NCI-H526 treated with DMSO at 0.1 percent for 48 hours (cell line): ENCODE measurements around the gene UPK3BL1.
"Not testable (repeated sequence)": the region's sequence is repeated elsewhere in the genome, so short reads cannot be mapped to it uniquely, and the experiment has no call there.

Experiments
- DNase-seq: peaks from one replicate; lab custom pipeline; 2025; lab: John Stamatoyannopoulos, UW

UPK3BL1 gene, protein sequence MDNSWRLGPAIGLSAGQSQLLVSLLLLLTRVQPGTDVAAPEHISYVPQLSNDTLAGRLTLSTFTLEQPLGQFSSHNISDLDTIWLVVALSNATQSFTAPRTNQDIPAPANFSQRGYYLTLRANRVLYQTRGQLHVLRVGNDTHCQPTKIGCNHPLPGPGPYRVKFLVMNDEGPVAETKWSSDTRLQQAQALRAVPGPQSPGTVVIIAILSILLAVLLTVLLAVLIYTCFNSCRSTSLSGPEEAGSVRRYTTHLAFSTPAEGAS

DNA sequence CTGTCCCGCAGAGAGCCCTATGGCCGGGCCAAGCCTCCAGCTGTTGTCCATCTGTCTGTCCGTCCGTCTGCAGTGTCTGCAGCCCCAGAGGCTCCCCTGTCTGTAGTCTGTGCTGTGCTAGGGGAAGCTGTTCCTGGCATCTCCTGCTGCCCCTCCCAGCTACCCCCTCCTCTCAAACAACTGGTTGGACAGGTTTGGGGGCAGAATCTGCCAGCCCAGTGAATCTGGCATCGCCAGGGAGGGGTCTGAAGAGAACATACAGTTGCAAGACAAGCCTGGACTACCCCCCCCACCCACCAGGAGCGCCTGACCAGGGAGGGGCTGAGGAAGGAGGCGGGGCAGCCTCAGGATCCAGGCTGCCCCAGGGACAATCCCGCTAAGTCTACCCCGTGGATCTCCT is at the start of gene UPK3BL1:
TSS of gene UPK3BL1 (minus strand) at position 101 of the 400 bp plus-strand sequence. CDS start at position 51, 50 bp downstream.
- not testable (repeated sequence) for DNase-seq

DNA sequence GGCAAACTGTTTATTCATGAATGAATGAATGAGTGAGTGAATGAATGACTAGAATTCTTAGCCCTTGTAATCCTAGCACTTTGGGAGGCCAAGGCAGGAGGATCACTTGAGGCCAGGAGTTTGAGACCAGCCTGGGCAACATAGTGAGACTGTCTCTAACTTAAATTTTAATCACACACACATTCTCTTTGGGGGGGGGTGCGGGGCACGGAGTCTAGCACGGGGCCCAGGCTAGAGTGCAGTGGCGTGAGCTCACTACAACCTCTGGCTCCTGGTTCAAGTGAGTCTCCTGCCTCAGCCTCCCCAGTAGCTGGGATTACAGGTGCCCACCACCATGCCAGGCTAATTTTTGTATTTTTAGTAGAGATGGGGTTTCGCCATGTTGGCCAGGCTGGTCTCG is 48.0 kb upstream of the UPK3BL1 start:
- DNase-seq = not testable (repeated sequence)

- not testable (repeated sequence) for DNase-seq
Observed at GRCh38 chr7:102689436-102690282, 47.1 kb upstream of the UPK3BL1 start.

- not testable (repeated sequence) for DNase-seq
Observed at GRCh38 chr7:102688299-102689036, 45.9 kb upstream of the UPK3BL1 start.

- not testable (repeated sequence) for DNase-seq
Observed at GRCh38 chr7:102682560-102682959, 40.0 kb upstream of the UPK3BL1 start.

DNA sequence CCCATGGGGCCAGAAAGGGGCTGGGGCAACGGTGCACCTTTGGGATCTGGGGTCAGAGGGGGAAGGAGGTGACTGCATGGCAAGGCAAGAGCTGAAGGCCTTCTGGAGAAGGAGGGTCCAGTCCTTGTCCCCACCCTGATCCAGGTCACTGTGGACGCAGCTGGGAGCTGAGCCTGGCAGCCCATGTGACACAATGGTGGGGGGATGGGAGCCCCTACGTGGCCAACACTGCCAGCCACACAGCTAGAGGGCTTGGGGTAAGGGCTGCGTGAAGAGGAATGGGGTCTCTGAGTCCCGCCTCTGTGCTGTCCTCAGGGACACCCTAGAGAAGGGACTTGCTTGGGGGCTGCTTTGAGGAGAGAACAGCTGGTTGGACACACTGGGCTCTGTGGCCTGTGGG is 38.2 kb upstream of the UPK3BL1 start:
- not testable (repeated sequence) for DNase-seq

DNA sequence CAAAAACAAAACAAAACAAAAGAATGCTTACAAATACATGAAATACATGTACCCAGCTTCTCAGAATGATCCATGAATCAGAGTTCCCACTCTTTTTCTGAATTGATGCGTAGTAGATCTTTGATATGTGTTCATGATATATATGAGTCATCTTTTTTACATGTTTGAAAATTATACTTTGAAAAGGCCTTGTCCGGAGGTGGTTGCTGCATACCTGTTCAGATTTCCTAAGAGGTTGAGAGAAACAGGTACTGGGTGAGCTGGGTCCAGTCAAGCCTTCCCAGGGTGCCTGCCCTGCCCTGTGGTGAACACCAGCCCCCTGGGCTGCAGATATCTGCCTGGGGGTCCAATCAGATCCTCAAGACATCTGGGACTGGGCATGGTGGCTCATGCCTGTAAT is 33.0 kb upstream of the UPK3BL1 start:
- DNase-seq = not testable (repeated sequence)

DNA sequence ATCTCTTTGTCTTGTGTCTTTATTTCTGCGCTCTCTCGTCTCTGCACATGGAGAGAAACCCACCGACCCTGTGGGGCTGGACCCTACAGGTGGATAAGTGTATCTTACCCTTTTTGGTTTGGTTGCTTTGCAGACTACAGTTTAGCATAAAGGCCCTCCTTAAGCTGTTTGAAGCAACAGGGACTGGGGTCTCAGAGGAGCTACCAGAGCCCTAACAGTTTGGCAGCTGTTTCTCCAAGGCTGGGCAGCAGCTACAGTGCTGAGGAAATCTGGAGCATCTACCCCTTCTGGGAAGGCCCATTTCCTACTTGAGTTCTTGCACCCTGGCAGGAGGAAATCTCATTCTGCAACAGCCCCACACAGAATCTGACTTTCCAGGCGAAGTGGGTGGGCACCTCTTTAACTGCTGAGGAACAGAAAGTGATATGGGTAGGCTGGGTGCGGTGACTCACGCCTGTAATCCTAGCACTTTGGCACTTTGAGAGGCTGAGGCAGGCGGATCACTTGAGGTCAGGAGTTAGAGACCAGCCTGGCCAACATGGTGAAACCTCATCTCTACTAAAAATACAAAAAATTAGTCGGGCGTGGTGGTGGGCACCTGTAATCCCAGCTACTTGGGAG is 31.0 kb upstream of the UPK3BL1 start:
- DNase-seq = not testable (repeated sequence)

DNA sequence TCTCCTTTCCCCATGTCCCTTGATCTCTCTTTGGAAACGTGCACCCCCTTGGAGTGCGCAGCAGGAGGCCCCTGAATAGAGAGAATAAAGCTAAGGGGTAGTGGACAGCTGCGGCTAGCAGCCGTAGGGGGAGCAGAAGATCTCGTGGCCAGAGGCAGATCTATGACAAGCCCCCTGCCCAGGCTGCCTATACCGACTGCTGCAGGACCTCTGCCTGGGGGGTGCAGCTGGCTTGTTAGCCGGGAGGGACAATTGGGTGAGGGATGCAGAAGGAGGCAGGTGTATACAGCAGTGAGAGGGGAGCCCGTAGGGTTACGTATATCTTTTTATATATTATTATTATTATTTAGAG is 29.3 kb upstream of the UPK3BL1 start:
- DNase-seq = not testable (repeated sequence)

- DNase-seq = not testable (repeated sequence)
Observed at GRCh38 chr7:102671166-102671955, 28.8 kb upstream of the UPK3BL1 start, which contains the start of gene POLR2J2. POLR2J2 (minus strand) TSS chr7:102671663; CDS start chr7:102671601, 62 bp downstream.

DNA sequence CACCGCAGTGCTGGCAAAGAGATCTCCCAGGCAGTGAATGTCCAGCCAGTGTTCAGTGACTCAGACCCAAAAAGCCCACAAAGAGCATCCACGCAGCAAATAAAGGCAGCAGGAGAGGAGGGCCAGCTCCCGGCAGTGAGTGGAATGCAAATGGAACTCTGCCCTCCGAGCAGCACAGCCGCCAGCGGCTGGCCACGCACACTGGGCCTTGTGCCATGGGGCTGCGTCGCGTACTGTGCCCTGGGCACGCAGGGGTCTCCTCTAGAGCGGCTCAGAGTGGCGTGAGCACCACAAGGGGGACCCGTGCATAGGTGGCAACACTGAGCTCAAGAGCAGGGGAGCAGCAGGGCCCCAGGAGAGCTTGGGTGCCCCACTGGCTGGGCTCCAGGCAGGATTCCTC is 24.9 kb upstream of the UPK3BL1 start:
- not testable (repeated sequence) for DNase-seq

DNA sequence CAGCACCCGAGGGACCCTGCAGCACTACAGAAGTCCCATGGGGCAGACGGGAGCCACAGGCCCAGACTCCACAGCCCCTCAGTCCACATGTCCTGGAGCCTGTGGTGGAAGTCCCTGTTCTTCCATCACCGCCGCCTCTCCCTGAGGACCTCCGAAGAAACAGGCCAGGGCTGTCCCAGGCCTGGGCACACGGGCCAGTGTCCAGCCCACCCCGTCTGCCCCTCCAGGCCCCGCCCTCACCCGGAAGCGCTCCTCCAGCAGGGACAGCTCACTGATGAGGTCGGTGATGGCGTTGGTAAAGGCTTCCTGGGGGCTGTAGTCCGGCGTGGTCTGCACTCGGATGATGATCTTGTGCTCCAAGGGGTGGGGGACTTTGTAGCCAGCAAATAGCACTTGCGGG is 24.3 kb upstream of the UPK3BL1 start:
- not testable (repeated sequence) for DNase-seq

DNA sequence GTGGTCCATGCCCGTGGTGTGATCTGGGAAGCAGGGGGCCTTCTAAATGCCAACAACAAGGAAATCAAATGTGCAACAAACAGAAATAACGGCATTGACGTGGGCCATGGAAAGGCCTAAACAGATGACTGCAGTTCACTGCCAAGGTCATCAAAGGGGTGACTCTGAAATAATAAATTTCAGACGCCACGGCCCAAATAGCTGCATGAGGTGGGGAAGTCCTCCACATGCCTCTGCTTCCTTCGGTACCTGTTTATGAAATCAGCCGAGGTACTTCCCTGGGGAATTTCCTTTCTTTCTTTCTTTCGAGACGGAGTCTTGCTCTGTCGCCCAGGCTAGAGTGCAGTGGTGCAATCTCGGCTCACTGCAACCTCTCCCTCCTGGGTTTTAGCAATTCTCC is 22.2 kb upstream of the UPK3BL1 start:
- DNase-seq = not testable (repeated sequence)

- DNase-seq = not testable (repeated sequence)
Observed at GRCh38 chr7:102649924-102650323, 7.3 kb upstream of the UPK3BL1 start, which contains the start of gene SPDYE2B. SPDYE2B (plus strand) TSS chr7:102650319; CDS start chr7:102652349, 2,030 bp downstream.

DNA sequence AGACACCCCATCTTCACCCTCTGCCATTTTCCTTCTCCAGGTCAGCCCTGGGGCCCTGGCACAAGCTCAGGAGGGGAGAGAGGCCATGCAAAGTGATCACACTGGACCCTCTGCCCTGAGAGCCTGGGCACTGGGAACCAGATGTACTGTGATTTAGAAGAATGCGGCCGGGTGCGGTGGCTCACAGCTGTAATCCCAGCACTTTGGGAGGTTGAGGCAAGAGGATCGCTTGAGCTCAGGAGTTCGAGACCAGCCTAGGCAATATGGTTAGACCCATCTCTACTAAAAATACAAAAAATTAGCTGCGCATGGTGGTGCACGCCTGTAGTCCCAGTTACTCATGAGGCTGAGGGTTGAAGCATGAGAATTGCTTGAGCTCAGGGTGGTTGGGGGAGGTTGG is 5.2 kb upstream of the UPK3BL1 start:
- DNase-seq = not testable (repeated sequence)

DNA sequence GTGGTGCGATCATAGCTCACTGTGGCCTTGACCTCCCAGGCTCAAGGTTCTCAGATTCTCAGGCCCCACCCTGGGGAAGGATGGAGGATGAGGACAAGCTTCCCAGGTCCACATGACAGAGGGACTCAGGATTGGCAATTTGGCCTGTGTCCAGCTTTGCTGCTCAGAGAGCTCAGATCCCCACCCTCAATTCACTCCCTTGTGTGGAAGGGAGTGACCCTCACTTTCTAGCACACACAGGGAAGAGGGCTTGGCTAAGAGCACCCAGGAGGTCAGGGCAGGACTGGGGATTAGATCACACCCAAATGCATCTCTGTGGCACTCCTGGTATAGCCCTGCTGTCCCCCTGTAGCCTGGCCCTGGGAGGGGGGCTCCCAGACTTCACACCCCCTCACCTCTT is 813 bp upstream of the UPK3BL1 start:
- DNase-seq = not testable (repeated sequence)

DNA sequence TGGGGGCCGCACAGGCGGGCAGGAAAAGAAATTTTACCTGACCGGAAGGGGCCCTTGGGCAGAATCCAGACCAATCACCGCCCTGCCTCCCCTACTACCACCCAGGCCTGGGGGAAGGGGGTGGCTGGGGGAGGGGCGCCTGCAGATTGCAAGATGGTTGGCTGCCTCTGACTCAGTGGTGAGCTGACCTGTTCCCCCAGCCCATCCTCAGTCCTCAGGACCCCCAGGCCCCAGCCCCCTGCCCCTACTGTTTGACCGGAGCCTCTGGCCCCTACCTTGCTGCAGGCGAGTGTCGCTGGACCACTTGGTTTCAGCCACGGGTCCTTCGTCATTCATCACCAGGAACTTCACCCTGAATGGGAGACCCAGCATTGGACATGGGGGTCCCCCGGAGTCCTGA is 3.7 kb downstream of the UPK3BL1 start:
- DNase-seq = not testable (repeated sequence)

- not testable (repeated sequence) for DNase-seq
Observed at GRCh38 chr7:102636956-102637355, 5.6 kb downstream of the UPK3BL1 start.

- DNase-seq = not testable (repeated sequence)
Observed at GRCh38 chr7:102635354-102635753, 7.2 kb downstream of the UPK3BL1 start.

DNA sequence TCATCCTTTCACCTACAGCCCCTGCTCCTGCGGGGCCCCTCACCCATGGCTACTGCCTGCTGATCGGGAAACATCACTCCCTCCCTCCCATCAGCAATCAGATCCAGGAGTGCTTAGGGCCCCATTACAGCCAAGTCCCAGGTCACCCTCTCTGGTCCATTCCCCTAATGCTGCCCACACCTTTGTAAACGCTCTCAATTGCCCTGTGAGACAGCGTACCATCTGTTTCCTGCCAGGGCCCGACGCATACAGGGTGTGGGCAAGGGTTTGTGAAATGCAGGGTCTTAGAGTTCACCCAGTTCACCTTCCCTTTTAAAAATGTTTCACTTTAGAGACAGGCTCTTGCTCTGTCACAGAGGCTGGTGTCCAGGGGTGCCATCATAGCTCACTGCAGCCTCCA is 8.3 kb downstream of the UPK3BL1 start:
- not testable (repeated sequence) for DNase-seq

DNA sequence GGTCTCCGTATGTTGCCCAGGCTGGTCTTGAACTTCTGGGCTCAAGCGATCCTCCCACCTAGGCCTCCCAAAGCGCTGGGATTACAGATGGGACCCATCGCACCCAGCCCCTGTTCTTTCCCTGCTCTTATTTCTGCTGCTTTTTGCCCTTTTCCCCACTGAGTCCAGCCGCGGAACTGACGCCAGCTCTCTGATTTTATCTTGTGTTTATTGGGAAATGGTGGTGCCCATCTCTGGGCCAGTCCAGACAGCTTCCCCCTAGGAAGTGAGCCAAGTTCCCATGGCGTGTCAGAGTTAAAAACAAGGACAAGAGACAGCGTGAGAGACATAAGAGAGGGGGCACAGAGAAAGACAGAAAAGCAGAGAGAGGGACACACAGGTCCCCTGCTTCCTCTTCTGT is 12.0 kb downstream of the UPK3BL1 start:
- DNase-seq = not testable (repeated sequence)
